ENCODE measurements around the gene AAR2. TPM values are rescaled to one million over a fixed set of nuclear protein-coding genes. Genes with fewer than 3 reads are reported as not detected.

The AAR2 gene
- total RNA-seq = 10 to 100 TPM; 18.2 to 25.9 (median 23.7) TPM
- polyA plus RNA-seq = 10 to 100 TPM; 46.0 to 55.8 TPM
- 31.4 reads per million, percentile 61 among the genes with 10 or more reads in this experiment for total RNA-seq

GRCh38 chr20:36235892-36236785, at the start of gene AAR2:
Gene AAR2 (plus strand): TSS chr20:36236478. CDS start chr20:36239869, 3,391 bp downstream.
- H3K4me3 Mint-ChIP-seq = peak within 1 kb of the TSS; percentile 86 to 98 (median 94)
- H3K9me3 Mint-ChIP-seq = no peaks in the 10 kb centered on the region
- peaks cover 0 to 8% (median 5%) of the 10 kb centered on the region in 5 donors for H3K36me3 Mint-ChIP-seq
- H3K4me3 ChIP-seq (ENCODE audit: low read length) = peak within 1 kb of the TSS; percentile 77
- H3K4me1 Mint-ChIP-seq = peaks cover 26 to 55% (median 37%) of the 10 kb centered on the region in 7 donors
- peaks cover 4 to 22% of the 10 kb centered on the region in 2 donors for H3K4me1 ChIP-seq (ENCODE audit: control insufficient read depth in 2 of 2, insufficient read depth in 2 of 2, low read length in 2 of 2)
- peak within 1 kb of the TSS; percentile 80 for H3K27ac ChIP-seq (ENCODE audit: low read depth, low read length)
- no peaks in the 10 kb centered on the region for H3K27me3 ChIP-seq (ENCODE audit: control insufficient read depth in 2 of 2, insufficient read depth in 2 of 2, low read length in 2 of 2)
- intact Hi-C loops (cut with micrococcal nuclease) = loop anchor here (1.0 to 2.0 kb wide), 3 partner anchors 34 to 336 kb away; no protein-coding TSS in a partner anchor
- CTCF ChIA-PET = interaction anchor here (0.7 to 0.9 kb wide), 3 partner anchors 282 to 824 kb away, joined by 3 read pairs; partner anchors contain the start of gene SCAND1
- DNase-seq (peak; percentile 63 to 80 (median 77)), ATAC-seq (peak; percentile 96)
- H3K27me3 Mint-ChIP-seq = peaks cover 0 to 6% (median 0%) of the 10 kb centered on the region in 5 donors
- H3K36me3 ChIP-seq (ENCODE audit: control insufficient read depth in 2 of 3, insufficient read depth in 3 of 3, low read length in 3 of 3) = peaks cover 0 to 18% (median 0%) of the 10 kb centered on the region in 3 experiments
- POLR2A ChIA-PET = interaction anchor here (0.6 to 1.0 kb wide), 5 partner anchors 311 to 825 kb away, joined by 3 to 7 read pairs (median 4); partner anchors contain the start of gene UQCC1
- peak within 1 kb of the TSS; percentile 91 to 98 (median 94) for H3K27ac Mint-ChIP-seq
- no peaks in the 10 kb centered on the region for H3K9me3 ChIP-seq (ENCODE audit: control insufficient read depth in 2 of 3, low read length in 3 of 3)

- Mint-ChIP-seq H3K27me3 (peaks cover 4 to 12% (median 6%) of the 10 kb centered on the region in 5 donors), H3K36me3 (no peaks in the 10 kb centered on the region), H3K27ac (no peak overlapping the region), H3K4me1 (no peaks in the 10 kb centered on the region), H3K9me3 (no peaks in the 10 kb centered on the region), H3K4me3 (no peak overlapping the region)
- no peaks in the 10 kb centered on the region for H3K36me3 ChIP-seq (ENCODE audit: control insufficient read depth in 2 of 3, insufficient read depth in 3 of 3, low read length in 3 of 3)
- DNase-seq = no peak
- H3K9me3 ChIP-seq (ENCODE audit: control insufficient read depth in 2 of 3, low read length in 3 of 3) = no peaks in the 10 kb centered on the region
- no peak overlapping the region for H3K4me3 ChIP-seq (ENCODE audit: low read length)
- H3K27me3 ChIP-seq (ENCODE audit: control insufficient read depth in 2 of 2, insufficient read depth in 2 of 2, low read length in 2 of 2) = no peaks in the 10 kb centered on the region
- CTCF ChIA-PET = interaction anchor here (0.9 kb wide), 1 partner anchor 8 kb away, joined by 3 read pairs; no protein-coding TSS in a partner anchor
- H3K4me1 ChIP-seq (ENCODE audit: control insufficient read depth in 2 of 2, insufficient read depth in 2 of 2, low read length in 2 of 2) = no peaks in the 10 kb centered on the region
- no peak overlapping the region for H3K27ac ChIP-seq (ENCODE audit: low read depth, low read length)
- ATAC-seq = no peak
- POLR2A ChIA-PET = no interaction called here
- intact Hi-C loops (cut with micrococcal nuclease) = no loop called here
Measured at GRCh38 chr20:36193977-36194712, 42.1 kb upstream of the AAR2 start.

- no peaks in the 10 kb centered on the region for H3K9me3 Mint-ChIP-seq
- no peaks in the 10 kb centered on the region for H3K4me1 Mint-ChIP-seq
- no peak for DNase-seq
- ChIA-PET POLR2A (interaction anchor here (0.6 kb wide), 1 partner anchor 611 kb away, joined by 6 read pairs; no protein-coding TSS in a partner anchor), CTCF (interaction anchor here (0.6 to 1.0 kb wide), 3 partner anchors 20 to 243 kb away, joined by 3 to 6 read pairs (median 3); no protein-coding TSS in a partner anchor)
- Histone ChIP-seq H3K9me3 (ENCODE audit: control insufficient read depth in 2 of 3, low read length in 3 of 3) (no peaks in the 10 kb centered on the region), H3K4me1 (ENCODE audit: control insufficient read depth in 2 of 2, insufficient read depth in 2 of 2, low read length in 2 of 2) (no peaks in the 10 kb centered on the region), H3K36me3 (ENCODE audit: control insufficient read depth in 2 of 3, insufficient read depth in 3 of 3, low read length in 3 of 3) (no peaks in the 10 kb centered on the region), H3K4me3 (ENCODE audit: low read length) (no peak overlapping the region), H3K27ac (ENCODE audit: low read depth, low read length) (no peak overlapping the region), H3K27me3 (ENCODE audit: control insufficient read depth in 2 of 2, insufficient read depth in 2 of 2, low read length in 2 of 2) (no peaks in the 10 kb centered on the region)
- no peaks in the 10 kb centered on the region for H3K36me3 Mint-ChIP-seq
- intact Hi-C loops (cut with micrococcal nuclease) = loop anchor here in 1 of 2 donors (5.0 kb wide), 1 partner anchor 39 kb away; no protein-coding TSS in a partner anchor
- H3K27ac Mint-ChIP-seq = no peak overlapping the region
- no peak for ATAC-seq
- H3K27me3 Mint-ChIP-seq = peaks cover 9 to 13% (median 10%) of the 10 kb centered on the region in 5 donors
- no peak overlapping the region for H3K4me3 Mint-ChIP-seq
Measured at GRCh38 chr20:36196676-36197075, 39.6 kb upstream of the AAR2 start.

- H3K27me3 Mint-ChIP-seq = peaks cover 9 to 14% (median 10%) of the 10 kb centered on the region in 5 donors
- DNase-seq (no peak), ATAC-seq (no peak)
- no peaks in the 10 kb centered on the region for H3K36me3 ChIP-seq (ENCODE audit: control insufficient read depth in 2 of 3, insufficient read depth in 3 of 3, low read length in 3 of 3)
- no peak overlapping the region for H3K27ac Mint-ChIP-seq
- H3K27ac ChIP-seq (ENCODE audit: low read depth, low read length) = no peak overlapping the region
- no peaks in the 10 kb centered on the region for H3K4me1 Mint-ChIP-seq
- no peaks in the 10 kb centered on the region for H3K27me3 ChIP-seq (ENCODE audit: control insufficient read depth in 2 of 2, insufficient read depth in 2 of 2, low read length in 2 of 2)
- H3K36me3 Mint-ChIP-seq = no peaks in the 10 kb centered on the region
- POLR2A ChIA-PET = interaction anchor here (0.6 kb wide), 1 partner anchor 611 kb away, joined by 6 read pairs; no protein-coding TSS in a partner anchor
- CTCF ChIA-PET = interaction anchor here (0.6 to 1.0 kb wide), 2 partner anchors 59 to 242 kb away, joined by 3 to 6 read pairs; no protein-coding TSS in a partner anchor
- H3K4me3 Mint-ChIP-seq = no peak overlapping the region
- no peaks in the 10 kb centered on the region for H3K9me3 ChIP-seq (ENCODE audit: control insufficient read depth in 2 of 3, low read length in 3 of 3)
- H3K4me1 ChIP-seq (ENCODE audit: control insufficient read depth in 2 of 2, insufficient read depth in 2 of 2, low read length in 2 of 2) = no peaks in the 10 kb centered on the region
- intact Hi-C loops (cut with micrococcal nuclease) = loop anchor here in 1 of 2 donors (5.0 kb wide), 1 partner anchor 40 kb away; no protein-coding TSS in a partner anchor
- no peak overlapping the region for H3K4me3 ChIP-seq (ENCODE audit: low read length)
- no peaks in the 10 kb centered on the region for H3K9me3 Mint-ChIP-seq
Measured at GRCh38 chr20:36197271-36197670, 39.0 kb upstream of the AAR2 start.

GRCh38 chr20:36199345-36200257, 36.7 kb upstream of the AAR2 start:
- ATAC-seq (peak; percentile 83), DNase-seq (peak; percentile 31 to 74 (median 57))
- intact Hi-C loops (cut with micrococcal nuclease) = loop anchor here (1.0 to 5.0 kb wide), 3 partner anchors 42 to 204 kb away; no protein-coding TSS in a partner anchor
- Mint-ChIP-seq H3K27me3 (peaks cover 9 to 21% (median 12%) of the 10 kb centered on the region in 5 donors), H3K27ac (no peak overlapping the region), H3K4me3 (no peak overlapping the region), H3K4me1 (peaks cover 3 to 6% (median 5%) of the 10 kb centered on the region in 7 donors), H3K9me3 (no peaks in the 10 kb centered on the region), H3K36me3 (no peaks in the 10 kb centered on the region)
- H3K4me3 ChIP-seq (ENCODE audit: low read length) = no peak overlapping the region
- no peaks in the 10 kb centered on the region for H3K36me3 ChIP-seq (ENCODE audit: control insufficient read depth in 2 of 3, insufficient read depth in 3 of 3, low read length in 3 of 3)
- H3K9me3 ChIP-seq (ENCODE audit: control insufficient read depth in 2 of 3, low read length in 3 of 3) = no peaks in the 10 kb centered on the region
- ChIA-PET CTCF (interaction anchor here (0.6 to 1.4 kb wide), 6 partner anchors 10 to 689 kb away, joined by 3 to 5 read pairs (median 3); no protein-coding TSS in a partner anchor), POLR2A (no interaction called here)
- no peak overlapping the region for H3K27ac ChIP-seq (ENCODE audit: low read depth, low read length)
- H3K27me3 ChIP-seq (ENCODE audit: control insufficient read depth in 2 of 2, insufficient read depth in 2 of 2, low read length in 2 of 2) = no peaks in the 10 kb centered on the region
- peaks cover 0 to 5% of the 10 kb centered on the region in 2 donors for H3K4me1 ChIP-seq (ENCODE audit: control insufficient read depth in 2 of 2, insufficient read depth in 2 of 2, low read length in 2 of 2)

Data from naive thymus-derived CD4-positive, alpha-beta T cell (primary cell).